Small intestine (tissue), 7 donors: ENCODE results near the gene ASZ1. TPM values are rescaled to one million over a fixed set of nuclear protein-coding genes. Genes with fewer than 3 reads are reported as not detected.

Source experiments
- DNase-seq, 2 donors: peaks; one replicate each; pipeline versions ENCODE4 v3.0.0 to v3.0.0-alpha.2; 2013
- FAIRE-seq: peaks from 2 replicates; lab custom pipeline; 2012; peaks lifted over from hg19 to GRCh38; lab: Jason Lieb, UNC
- H3K27ac ChIP-seq, 3 donors: one replicate each; pipeline ENCODE4 v1.5.1; 2013; ENCODE audit warnings: low read length in 2 of 3, mild to moderate bottlenecking in 2 of 3, control low read depth in 1 of 3, inconsistent platforms in 1 of 3, low read depth in 1 of 3, moderate library complexity in 1 of 3
- H3K27me3 ChIP-seq, 3 donors: one replicate each; pipeline ENCODE4 v1.6.1; 2013; ENCODE audit warnings: low read length in 3 of 3, inconsistent platforms in 1 of 3; ENCODE audit not compliant: control insufficient read depth in 3 of 3, insufficient read depth in 3 of 3
- H3K36me3 ChIP-seq, 3 donors: one replicate each; pipeline ENCODE4 v1.6.1; 2013; ENCODE audit warnings: low read length in 3 of 3, inconsistent platforms in 1 of 3, low read depth in 1 of 3, mild to moderate bottlenecking in 1 of 3, moderate library complexity in 1 of 3; ENCODE audit not compliant: control insufficient read depth in 3 of 3, insufficient read depth in 2 of 3
- H3K4me1 ChIP-seq, 3 donors: one replicate each; pipeline ENCODE4 v1.6.1; 2013; ENCODE audit warnings: low read length in 2 of 3, inconsistent platforms in 1 of 3, low read depth in 1 of 3, mild to moderate bottlenecking in 1 of 3, moderate library complexity in 1 of 3; ENCODE audit not compliant: control insufficient read depth in 3 of 3, insufficient read depth in 2 of 3
- H3K4me3 ChIP-seq, 3 donors: one replicate each; pipeline ENCODE4 v1.5.1; 2013; ENCODE audit warnings: low read length in 3 of 3, control low read depth in 1 of 3, inconsistent platforms in 1 of 3, low read depth in 1 of 3, mild to moderate bottlenecking in 1 of 3, moderate library complexity in 1 of 3
- H3K9me3 ChIP-seq, 2 donors: one replicate each; pipeline ENCODE4 v1.6.1; 2013; ENCODE audit warnings: low read depth in 1 of 2, low read length in 1 of 2; ENCODE audit not compliant: control insufficient read depth in 2 of 2, insufficient read depth in 1 of 2
- WGBS, 3 donors: extraction: QIAGEN DNeasy Blood & Tissue Kit; methylation state at CpG; one replicate each; pipeline ENCODE4 v1.1.7; 2013; 5-methylcytosine and 5-hydroxymethylcytosine counted together
- polyA plus RNA-seq, 4 donors: library from polyadenylated mRNA; stranded (reverse) in 3 of 4; unstranded in 1 of 4; fragments of 200-250 nt in 3 of 4; fragments of 120-200 nt in 1 of 4; gene quantifications; one replicate each; pipeline versions ENCODE4 v1.2.1 to v1.2.3, GENCODE V29; 2013
- donor health status: healthy with polysubstance abuse.
- donor health status: control.
- donor health status: control.
- donor health status: Bipolar disorder and iron deficiency.
- donor health status: healthy.

ASZ1 gene
- polyA plus RNA-seq, 4 donors = not detected

GRCh38 chr7:117412390-117412789 lies 14.9 kb downstream of the ASZ1 start:
- 27 to 49% (median 28%) methylated on average over 1 of the region's 1 CpG for WGBS, 3 donors
- no peaks in the 10 kb centered on the region for H3K27me3 ChIP-seq
- peak; percentile 85 for FAIRE-seq

GRCh38 chr7:117411539-117411938 lies 15.8 kb downstream of the ASZ1 start:
- Histone ChIP-seq H3K4me3 (no peak overlapping the region), H3K27ac (no peak overlapping the region), H3K27me3 (no peaks in the 10 kb centered on the region), H3K4me1 (no peaks in the 10 kb centered on the region), H3K36me3 (no peaks in the 10 kb centered on the region), H3K9me3 (no peaks in the 10 kb centered on the region)
- FAIRE-seq (no peak), DNase-seq (no peak)
- WGBS, 3 donors = 77 to 97% (median 86%) methylated on average over 3 of the region's 3 CpGs

More at GRCh38 chr7:117412390-117412789, 14.9 kb downstream of the ASZ1 start:
- peak in 1 of 2 donors; percentile 2 for DNase-seq
- H3K27ac ChIP-seq = no peak overlapping the region
- no peaks in the 10 kb centered on the region for H3K36me3 ChIP-seq
- H3K9me3 ChIP-seq = no peaks in the 10 kb centered on the region
- no peak overlapping the region for H3K4me3 ChIP-seq
- no peaks in the 10 kb centered on the region for H3K4me1 ChIP-seq

- no peak for DNase-seq
- Histone ChIP-seq H3K27me3 (no peaks in the 10 kb centered on the region), H3K4me3 (no peak overlapping the region), H3K9me3 (no peaks in the 10 kb centered on the region), H3K36me3 (no peaks in the 10 kb centered on the region), H3K27ac (no peak overlapping the region), H3K4me1 (no peaks in the 10 kb centered on the region)
- FAIRE-seq = no peak
- 70 to 96% (median 92%) methylated on average over 1 of the region's 1 CpG for WGBS, 3 donors
Measured at GRCh38 chr7:117408831-117409230, 18.5 kb downstream of the ASZ1 start.

GRCh38 chr7:117405519-117405918 lies 21.8 kb downstream of the ASZ1 start:
- 87 to 91% (median 90%) methylated on average over 3 of the region's 3 CpGs for WGBS, 3 donors
- no peak overlapping the region for H3K27ac ChIP-seq
- H3K9me3 ChIP-seq = no peaks in the 10 kb centered on the region
- no peaks in the 10 kb centered on the region for H3K4me1 ChIP-seq
- no peaks in the 10 kb centered on the region for H3K27me3 ChIP-seq
- no peak overlapping the region for H3K4me3 ChIP-seq
- FAIRE-seq = no peak
- H3K36me3 ChIP-seq = no peaks in the 10 kb centered on the region
- no peak for DNase-seq

- Histone ChIP-seq H3K27me3 (no peaks in the 10 kb centered on the region), H3K36me3 (no peaks in the 10 kb centered on the region), H3K9me3 (no peaks in the 10 kb centered on the region), H3K27ac (no peak overlapping the region), H3K4me1 (no peaks in the 10 kb centered on the region), H3K4me3 (no peak overlapping the region)
- DNase-seq (no peak), FAIRE-seq (no peak)
- 94 to 98% (median 95%) methylated on average over 8 of the region's 8 CpGs for WGBS, 3 donors
Measured at GRCh38 chr7:117403737-117404136, 23.6 kb downstream of the ASZ1 start.

- WGBS, 3 donors = 69 to 88% (median 80%) methylated on average over 2 of the region's 2 CpGs
- Histone ChIP-seq H3K27ac (no peak overlapping the region), H3K9me3 (no peaks in the 10 kb centered on the region)
Measured at GRCh38 chr7:117402109-117402508, 25.2 kb downstream of the ASZ1 start.

GRCh38 chr7:117401293-117402002 lies 25.8 kb downstream of the ASZ1 start:
- Histone ChIP-seq H3K4me1 (no peaks in the 10 kb centered on the region), H3K36me3 (no peaks in the 10 kb centered on the region), H3K4me3 (no peak overlapping the region), H3K27me3 (no peaks in the 10 kb centered on the region), H3K27ac (no peak overlapping the region), H3K9me3 (no peaks in the 10 kb centered on the region)
- no peak for FAIRE-seq
- WGBS, 3 donors = 84 to 88% (median 88%) methylated on average over 5 of the region's 5 CpGs
- no peak for DNase-seq

More at GRCh38 chr7:117402109-117402508, 25.2 kb downstream of the ASZ1 start:
- no peak for DNase-seq
- H3K4me1 ChIP-seq = no peaks in the 10 kb centered on the region
- no peaks in the 10 kb centered on the region for H3K27me3 ChIP-seq
- no peaks in the 10 kb centered on the region for H3K36me3 ChIP-seq
- FAIRE-seq = no peak
- no peak overlapping the region for H3K4me3 ChIP-seq

- Histone ChIP-seq H3K27me3 (no peaks in the 10 kb centered on the region), H3K27ac (no peak overlapping the region), H3K36me3 (no peaks in the 10 kb centered on the region), H3K4me1 (no peaks in the 10 kb centered on the region), H3K4me3 (no peak overlapping the region), H3K9me3 (no peaks in the 10 kb centered on the region)
- FAIRE-seq (peak; percentile 84), DNase-seq (peak in 1 of 2 donors; percentile 6)
- WGBS, 3 donors = 7 to 30% (median 18%) methylated on average over 4 of the region's 4 CpGs
Measured at GRCh38 chr7:117399820-117400422, 27.4 kb downstream of the ASZ1 start.
